ENCODE data around the gene CLN6.
"Not testable (repeated sequence)": the region's sequence is repeated elsewhere in the genome, so short reads cannot be mapped to it uniquely, and the experiment has no call there.

Gene CLN6

DNA sequence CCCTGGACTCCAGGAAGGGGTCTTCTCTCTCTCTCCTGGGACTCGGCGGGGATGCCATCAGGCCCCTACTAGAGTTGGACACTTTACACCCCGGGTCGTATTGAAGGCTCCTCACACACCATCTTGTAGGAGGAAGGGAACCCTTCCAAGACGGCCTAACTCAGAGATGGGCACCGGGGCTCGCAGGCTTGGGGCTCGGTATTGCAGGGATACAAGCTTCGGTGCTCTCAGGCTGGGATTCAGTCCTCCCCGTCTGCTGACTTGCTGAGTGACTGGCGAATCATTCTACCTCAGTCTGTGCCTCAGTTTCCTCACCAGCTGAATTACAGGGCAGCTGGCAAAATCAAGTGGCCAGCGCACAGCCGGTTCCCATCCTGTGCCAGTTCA is 24.0 kb downstream of the CLN6 start:
- DNase-seq: no peak

DNA sequence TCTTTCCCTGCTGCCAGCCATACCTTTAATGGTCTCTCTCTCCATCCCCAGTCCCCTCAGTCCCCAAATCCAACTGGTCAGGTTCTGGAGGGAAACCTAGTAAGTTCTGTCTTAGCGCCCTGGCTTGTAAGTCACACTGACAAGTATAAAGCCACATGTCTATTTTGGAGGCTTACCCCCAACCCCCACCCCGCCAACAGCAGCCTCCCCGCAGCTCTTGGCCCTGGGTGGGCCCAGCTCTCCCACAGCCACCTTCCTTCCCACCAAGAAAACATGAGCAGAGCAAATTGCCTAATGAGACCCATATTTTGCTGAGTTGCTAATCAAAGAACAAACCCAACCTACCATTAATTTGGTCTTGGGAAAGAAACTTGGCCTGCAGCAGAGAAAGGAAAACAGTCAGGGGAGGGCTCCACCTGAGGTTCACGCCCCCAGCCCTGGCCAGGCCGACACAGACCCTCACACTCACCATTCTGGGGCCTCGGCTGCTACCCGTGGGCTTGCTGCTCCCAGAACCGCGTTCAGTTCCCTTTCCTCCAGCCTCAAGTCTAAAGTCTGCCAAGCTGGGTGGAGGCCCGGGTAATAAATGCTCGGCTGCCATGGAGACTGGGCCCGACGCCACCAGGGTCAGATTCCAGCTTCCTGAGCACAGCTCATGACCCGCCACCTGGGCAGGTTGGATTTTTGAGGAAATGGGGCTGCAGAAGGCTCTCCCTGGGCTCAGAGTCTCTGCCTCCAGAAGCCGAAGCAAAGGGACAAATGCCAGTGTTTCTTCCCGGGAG is 24.6 kb downstream of the CLN6 start, which contains the start of gene CALML4:
TSS of gene CALML4 (minus strand) at position 557 of the 782 bp plus-strand sequence. CDS start at position 472, 85 bp downstream.
- no peak for DNase-seq

DNA sequence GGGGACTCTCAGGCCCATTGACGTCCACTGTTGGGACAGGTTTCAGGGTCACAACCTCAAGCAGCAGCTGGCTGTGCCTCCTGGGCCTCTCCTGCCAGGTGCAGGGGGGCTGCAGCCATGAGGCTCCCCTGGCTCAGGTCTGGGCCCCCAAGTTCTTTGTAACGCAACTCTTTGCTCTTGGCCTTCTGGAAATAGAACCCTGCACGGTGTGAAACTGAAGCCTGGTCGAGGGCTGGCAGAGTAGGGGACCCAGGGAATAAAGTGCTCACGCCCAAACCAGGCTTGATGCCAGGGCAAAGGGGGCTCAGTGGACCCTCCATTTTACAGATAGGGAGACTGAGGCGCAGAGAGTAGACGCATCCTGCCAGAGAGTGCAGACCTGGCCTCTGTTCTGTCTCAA is 25.2 kb downstream of the CLN6 start:
- DNase-seq: no peak

DNA sequence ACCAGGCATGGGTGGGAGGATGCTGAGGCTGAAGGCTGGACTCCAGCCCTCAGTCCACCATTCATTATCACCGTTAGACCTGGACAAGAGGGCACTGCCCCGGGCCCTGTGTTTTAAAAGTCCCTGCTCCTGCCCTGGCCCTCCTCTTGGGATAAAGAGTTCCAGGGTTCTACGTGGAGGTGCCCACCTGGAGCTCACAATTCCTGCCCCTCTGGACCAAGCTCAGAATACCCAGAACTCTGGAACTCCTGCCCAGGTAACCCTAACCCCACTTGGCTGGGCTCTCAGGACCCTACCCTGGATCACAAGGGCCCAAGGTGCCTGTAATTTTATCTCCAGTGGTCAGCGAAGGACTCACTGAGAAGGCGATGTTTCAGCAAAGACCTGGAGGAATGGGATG is 25.6 kb downstream of the CLN6 start:
- no peak for DNase-seq

DNA sequence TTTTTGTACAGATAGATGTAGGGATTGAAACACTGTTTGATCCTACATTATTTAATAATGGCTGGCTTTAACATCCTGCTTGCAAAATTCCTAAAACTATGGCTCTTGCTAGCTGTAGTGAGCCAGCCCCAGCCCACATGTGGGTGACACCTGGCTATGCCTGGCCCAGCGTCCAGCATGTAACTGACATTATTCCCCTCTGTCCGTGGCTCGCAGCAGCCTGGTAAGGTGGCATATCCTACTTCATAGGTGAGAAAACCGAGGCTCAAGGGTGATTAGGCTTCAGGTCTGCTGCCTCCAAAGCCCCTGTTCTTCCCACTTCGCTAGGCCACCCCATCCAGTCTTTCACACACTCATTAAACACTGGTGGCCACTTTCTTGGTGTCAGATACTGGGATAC is 26.0 kb downstream of the CLN6 start:
- DNase-seq: no peak

DNA sequence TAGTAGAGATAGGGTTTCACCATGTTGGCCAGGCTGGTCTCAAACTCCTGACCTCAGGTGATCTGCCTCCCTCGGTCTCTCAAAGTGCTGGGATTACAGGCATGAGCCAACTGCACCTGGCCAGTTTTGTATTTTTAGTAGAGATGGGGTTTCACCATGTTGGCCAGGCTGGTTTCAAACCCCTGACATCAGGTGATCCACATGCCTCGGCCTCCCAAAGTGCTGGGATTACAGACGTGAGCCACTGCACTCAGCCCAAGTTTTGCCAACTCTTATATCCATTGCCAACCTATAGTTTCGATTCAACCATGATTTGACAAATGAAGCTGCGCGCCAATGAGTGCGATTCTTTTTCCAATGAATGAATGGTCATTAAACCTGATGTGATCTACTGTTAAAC is 26.5 kb downstream of the CLN6 start:
- DNase-seq: not testable (repeated sequence)

DNA sequence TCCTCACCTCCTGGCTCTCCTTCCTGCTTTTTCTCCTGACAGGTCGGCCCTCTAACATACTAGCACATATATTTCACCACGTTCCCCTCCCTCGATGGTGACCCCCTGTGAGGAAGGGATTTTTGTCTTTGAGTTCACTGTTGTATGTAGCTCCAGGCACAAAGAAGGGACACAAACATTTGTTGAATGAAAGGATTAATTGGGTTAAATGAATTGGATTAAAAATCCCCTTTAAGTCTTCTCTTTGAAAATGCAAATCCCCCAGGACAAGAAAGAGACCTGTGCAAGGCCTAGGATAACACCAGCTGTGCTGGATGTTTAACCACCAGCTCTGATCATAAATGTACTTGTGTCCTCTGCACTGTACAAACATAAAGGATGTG is 27.7 kb downstream of the CLN6 start:
- DNase-seq: no peak

DNA sequence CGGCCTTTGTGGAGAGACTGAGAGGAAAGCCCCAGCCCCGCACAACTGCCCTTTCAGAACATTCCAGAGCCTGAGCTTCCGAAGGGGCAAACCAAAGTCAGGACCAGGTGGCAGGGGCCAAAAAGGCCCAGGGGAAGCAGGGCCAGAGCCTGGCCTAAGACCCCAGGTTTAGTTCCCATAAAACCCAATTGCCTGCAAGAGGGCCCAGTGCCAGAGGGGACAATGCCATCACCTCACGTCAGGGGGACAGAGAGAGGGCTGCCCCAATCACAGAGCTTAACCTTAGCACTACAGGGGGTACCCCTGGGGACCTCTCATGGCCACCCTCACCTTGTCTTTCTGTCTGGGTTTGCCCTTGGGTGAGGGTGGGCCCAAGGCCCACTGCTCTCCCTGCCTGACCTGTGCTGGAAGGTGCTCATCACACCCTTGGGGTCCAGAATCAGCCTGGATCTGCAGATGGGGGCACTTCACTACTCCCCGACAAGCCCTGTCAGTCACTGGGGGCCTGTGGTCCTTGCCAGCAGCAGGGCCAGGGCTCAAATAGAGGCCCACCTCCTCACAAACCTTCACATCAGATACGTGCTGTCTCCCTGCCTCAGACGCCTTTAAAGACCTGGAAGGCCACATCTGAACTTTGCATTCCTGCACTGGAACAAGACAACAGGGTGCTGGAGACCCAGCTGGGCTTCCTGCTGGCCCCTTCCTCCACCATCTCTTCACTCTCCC is 28.2 kb downstream of the CLN6 start:
- no peak for DNase-seq

DNA sequence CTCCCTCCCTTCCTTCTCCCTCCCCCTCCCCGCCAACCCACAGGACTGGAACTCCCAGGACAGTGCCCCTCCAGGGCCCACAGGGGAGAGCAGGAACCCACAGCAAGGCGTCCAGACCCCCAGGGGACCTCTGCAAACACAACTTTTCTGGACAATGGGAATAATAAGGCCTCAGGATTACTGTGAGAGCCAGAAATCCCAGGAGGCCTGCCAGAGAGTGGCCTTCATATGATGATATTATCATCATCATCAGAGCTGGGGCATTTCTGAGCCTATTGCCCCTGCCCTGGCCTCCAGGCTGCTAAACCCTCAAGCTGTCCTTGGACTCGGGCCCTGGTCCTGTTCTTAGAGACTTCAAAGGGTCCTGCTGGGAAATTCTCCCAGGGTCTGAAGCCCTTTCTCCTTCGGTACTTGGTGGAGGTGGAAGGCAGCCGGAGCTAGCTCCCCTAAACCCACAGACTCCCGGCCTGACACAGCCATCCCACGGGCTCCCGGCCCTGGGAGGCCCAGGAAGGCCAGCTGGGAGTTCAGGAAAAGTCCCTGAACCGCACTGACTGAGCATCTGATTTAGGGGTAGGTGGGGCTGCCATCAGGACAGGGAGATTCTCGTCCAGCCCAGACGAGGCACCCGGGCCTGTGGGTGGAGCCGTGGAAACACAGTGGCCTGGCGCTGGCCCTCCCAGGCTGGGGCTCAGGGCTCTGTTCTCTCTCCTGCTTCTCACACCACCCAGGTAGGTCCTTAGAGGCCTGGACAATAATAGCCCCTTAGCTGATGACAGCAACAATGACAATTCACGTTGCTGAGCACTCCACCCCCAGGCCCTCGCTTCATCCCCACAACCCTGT is 29.3 kb downstream of the CLN6 start:
- DNase-seq: no peak

DNA sequence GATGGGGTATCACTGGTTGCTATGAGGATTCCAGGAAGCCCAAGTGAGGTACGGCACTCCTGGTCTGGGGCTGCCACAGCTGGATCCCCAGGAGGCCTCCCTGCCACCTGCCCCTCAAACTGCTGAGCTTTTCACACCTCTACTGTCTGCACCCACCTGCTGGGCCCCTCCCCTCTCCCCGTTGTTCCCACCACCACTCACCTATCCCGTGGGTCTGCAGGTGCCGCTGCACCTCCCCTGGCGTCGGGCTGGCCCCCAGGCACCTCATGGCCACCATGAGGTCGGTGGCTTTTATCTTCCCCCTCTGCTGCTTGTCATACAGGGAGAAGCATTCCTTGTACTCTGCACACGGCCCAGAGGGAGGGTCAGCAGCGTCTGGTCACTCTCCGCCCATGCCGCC is 30.2 kb downstream of the CLN6 start:
- DNase-seq: no peak

DNA sequence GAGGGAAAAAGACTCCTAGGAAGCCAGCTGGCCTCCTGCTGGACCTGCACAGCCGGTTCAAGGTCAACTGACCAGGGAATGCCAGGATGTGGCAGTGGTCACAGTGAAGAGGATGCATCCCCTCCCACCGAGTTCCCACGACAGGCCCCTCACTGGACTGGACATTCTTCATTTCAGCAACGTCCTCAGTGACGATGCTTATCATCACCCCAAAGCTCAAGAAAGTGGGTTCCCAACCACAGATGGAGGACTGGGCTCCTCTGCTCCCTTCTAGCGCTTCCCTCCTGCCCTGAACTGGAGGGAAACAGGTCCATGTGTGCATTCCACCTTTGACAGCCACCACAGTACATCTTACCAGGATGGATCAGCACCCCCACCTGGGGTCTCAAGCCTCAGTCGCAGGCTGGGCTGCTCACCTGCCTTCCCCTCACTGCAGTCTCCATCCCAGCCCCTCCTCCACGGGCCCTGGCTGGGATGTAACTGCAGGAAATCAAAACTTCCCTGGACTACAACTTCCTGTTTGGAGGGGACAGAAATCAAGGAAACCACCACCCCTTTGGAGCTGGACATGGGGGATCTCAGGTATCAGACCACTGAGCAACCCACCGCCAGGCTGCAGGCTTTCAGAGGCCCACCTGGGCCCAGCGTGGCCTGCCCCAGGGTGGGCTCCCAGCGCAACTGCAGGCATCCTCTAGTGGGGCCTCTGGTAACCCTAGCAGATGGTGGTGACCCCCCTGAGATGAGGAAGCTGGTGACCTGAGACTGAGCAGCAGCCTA is 31.7 kb downstream of the CLN6 start:
- DNase-seq: no peak

DNA sequence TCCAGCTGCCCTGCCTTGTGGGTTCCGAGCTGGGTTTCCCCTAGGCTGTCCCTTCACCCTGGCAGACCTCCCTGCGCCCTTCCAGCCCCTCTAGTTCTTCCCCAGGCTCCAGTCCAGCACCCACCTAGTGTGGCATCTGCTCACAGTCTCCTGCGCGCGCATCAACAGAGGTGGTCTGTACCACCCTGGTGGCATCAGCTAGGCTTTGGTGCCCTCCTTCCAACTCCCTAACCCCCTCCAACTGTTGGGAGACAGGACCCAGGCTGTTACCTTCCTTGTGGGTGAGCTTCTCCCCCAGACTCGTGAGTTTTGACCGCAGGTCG is 32.4 kb downstream of the CLN6 start:
- DNase-seq: no peak

DNA sequence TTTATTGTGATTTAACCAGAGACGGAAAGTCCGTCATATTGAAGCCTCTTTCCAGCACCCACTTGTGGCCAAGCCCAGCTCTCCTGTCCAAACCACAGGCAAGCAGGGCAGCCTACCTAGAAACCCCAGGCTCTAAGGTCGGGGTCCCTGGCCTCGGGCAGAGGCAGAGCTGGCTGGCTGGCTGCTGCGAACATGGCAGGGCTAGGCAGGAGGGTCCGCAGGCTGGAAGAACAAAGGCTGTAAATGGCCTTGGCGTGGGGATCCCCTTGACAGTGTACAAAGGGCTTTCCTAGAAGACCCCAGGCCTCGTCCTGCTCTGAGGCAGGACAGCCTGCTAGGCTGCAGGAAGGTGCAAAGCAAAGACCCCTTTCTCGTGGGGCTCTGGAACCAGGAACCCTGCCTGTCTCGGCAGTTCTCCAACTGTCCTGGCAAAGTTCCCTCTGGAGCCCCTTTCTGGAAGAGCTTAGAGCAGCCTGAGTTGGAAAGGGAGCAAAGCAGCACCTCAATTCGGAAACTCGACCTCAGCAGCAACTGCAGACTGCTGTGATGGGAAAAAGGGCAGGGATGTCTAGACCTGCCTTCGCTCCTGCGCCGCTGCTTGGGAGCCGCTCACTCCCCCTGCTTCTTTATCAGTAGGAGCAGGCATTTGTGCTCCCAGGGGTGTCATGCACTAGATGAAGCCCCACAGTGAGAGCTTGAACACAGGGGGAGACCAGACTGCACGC is 32.9 kb downstream of the CLN6 start:
- no peak for DNase-seq

DNA sequence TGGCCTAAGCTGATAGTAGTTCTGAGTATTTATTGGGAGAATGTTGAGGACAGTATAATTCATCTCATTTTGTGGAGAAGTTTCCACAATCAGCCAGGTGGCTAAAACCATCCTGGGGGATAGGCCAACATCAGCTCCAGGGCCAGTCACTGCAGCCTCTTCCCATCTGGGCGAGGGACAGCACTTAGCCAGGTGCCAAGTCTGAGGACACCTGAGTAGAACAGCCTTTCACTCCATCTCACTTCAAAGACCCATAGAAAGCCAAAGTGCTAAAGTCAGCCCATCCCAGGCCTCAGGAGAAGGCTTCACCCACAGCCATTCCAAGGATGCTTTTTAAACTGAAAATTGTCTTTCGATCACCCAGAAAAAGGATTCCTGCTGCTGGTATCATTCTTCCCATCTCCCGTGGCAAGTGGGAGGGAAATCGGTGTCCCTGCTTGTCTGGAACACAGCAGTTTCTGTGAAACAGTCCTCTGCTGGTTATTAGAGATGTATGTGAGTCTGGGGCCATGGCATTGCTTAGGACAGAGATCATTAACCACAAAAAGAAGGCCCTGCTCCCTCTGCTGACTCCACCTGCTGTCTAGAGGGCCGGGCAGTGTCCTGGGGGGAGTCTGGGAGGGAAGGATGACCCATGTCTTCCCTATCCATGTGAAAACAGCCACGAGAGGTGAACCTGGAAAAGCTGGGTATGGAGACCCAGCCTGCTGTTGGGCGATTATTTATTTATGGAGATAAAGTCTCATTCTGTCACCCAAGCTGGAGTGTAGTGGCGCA is 34.0 kb downstream of the CLN6 start:
- DNase-seq: no peak

DNA sequence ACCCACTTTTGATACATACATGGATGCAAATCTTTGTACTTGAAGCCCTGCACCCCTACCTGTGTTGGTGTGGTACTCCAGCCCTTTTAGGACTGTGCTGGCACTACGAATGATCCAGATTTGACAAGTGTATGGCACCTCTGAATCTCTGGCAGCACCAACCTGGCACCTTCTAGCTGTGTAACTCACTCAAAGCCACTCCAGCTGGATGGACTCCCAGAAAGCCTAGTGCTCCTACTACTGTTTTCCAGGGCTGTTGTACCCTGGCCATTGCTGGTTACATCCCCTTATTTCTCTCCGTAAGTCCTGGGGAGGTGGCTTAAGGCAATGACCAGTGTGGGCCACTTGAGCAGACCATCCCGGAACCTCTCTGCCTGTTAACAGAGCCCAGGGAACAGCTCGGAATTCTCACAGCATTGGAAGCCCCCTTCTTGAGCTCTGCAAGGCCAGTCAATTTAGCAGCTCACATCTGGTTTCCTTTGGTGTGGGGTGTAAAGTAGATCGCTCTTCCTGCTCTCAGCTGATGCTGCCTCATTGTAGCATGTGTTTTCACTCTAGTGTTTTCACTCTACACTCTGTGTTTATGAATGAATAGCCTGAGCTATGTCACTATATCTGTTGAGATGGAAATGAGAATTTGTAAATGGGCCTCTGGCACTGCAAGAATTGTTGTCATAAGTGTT is 36.6 kb downstream of the CLN6 start:
- no peak for DNase-seq

DNA sequence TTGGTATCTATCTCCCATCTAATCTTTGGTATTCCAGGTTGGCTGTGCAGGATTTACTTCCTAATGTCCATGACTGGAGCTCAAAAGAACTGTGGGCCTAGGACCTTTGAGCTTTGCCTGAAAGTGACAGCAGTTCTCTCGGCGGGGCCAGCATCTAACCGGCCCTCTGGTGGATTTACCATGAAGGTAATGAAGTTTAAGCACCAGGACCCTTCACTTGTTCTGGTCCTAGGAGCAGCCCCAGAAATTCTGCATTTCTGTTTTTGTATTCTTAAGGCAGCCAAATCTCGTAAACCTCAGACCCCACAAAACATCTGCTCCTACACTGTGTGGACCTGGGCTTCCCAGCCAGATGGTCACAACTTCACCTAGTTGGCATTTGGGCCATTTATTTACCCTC is 37.4 kb downstream of the CLN6 start:
- no peak for DNase-seq

DNA sequence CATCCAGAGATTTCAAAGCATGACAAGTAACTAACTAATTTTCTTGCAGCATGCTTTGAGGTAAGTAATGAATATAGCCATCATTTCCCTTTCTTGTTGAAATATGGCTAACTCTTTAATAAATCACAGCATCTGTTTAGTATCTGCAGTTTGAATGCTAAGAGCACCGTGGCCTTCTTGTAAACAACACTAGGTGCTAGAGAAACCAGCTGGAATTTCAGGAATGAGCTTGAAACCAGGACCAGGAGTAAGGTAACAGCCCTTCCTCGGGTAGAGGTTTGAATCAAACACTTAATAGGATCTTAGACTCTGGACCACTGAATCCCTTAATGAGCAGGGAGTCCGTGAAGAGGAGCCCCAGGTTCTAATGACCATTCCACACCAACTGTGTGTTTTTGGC is 38.0 kb downstream of the CLN6 start:
- no peak for DNase-seq

DNA sequence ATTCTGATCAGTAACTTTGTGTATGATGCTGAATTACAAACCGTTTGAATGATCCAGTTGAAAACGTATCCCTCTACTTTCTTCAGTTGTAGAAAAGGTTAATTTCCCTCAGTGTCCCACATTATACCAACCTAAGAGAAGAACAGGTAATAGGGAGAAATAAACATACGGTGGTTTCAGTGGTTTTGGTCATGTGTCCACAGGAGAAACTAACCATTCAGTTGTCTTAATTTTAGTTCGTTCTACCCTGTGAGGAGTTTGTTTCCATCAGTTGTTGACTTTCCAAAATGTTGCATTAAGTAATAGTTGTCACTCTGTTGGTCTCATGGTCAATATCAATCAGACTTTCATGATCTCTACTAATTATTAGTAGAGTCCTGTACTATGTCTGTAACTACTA is 39.5 kb downstream of the CLN6 start:
- DNase-seq: no peak

DNA sequence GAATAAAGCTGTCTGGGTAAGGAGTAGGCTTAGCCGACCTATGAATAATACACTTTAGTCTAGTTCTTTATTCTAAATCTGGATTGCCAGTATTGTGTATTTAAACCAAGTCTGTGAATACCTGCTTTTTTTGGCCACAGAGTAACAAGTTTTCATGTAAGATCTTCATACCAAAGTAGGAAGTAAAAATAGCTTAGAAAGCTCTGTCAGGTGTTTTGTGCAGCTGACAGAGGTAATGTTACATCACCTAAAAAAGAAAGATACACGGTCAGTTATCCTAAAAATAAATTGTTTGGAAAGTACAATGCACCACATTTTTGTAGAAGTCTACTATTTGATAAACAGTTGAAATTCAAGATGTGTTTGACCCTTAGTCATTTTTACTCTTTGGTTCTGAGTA is 40.9 kb downstream of the CLN6 start:
- DNase-seq: no peak

DNA sequence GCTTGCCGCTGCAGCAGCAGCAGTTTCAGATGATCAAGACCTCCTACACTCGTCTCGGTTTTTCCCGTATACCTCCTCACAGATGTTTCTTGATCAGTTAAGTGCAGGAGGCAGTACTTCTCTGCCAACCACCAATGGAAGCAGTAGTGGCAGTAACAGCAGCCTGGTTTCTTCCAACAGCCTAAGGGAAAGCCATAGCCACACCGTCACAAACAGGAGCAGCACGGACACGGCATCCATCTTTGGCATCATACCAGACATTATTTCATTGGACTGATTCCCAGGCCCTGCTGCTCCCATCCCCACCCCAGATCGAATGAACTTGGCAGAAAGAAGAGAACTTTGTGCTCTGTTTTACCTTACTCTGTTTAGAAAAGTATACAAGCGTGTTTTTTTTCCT is 42.0 kb downstream of the CLN6 start:
- DNase-seq: no peak

All from SW 1271 (cell line).